CD4-positive, alpha-beta memory T cell (primary cell): Measurements from ENCODE around the gene RGS19. TPM values are rescaled to one million over a fixed set of nuclear protein-coding genes. Genes with fewer than 3 reads are reported as not detected.

Experiments used
- CTCF ChIA-PET: fragments of 350-600 bp; sonication (Branson Sonifier 250); formaldehyde crosslinking; loops from one replicate; lab custom pipeline; 2021; ENCODE audit warnings: inconsistent platforms; ENCODE audit not compliant: partially characterized antibody; lab: Charles Lee
- POLR2A ChIA-PET: fragments of 350-600 bp; sonication (Branson Sonifier 250); formaldehyde crosslinking; loops from one replicate; lab custom pipeline; 2021; ENCODE audit not compliant: partially characterized antibody; lab: Charles Lee
- DNase-seq, 5 donors: peaks; one replicate each; pipeline versions ENCODE4 v3.0.0 to v3.0.0-alpha.2; 2020 to 2022; ENCODE audit warnings: mixed read lengths in 1 of 5
- H3K27ac ChIP-seq: one replicate; pipeline ENCODE4 v1.7.0; 2013; ENCODE audit warnings: low read depth, low read length
- H3K27me3 ChIP-seq: 2 replicates; pipeline ENCODE4 v1.7.0; 2013; ENCODE audit warnings: mild to moderate bottlenecking, low read length, moderate library complexity; ENCODE audit not compliant: insufficient read depth
- H3K36me3 ChIP-seq: 2 replicates; pipeline ENCODE4 v1.7.0; 2013; ENCODE audit warnings: mild to moderate bottlenecking, low read length, moderate library complexity; ENCODE audit not compliant: insufficient read depth
- H3K4me1 ChIP-seq: 2 replicates; pipeline ENCODE4 v1.7.0; 2013; ENCODE audit warnings: mild to moderate bottlenecking, low read length, moderate library complexity; ENCODE audit not compliant: insufficient read depth
- H3K4me3 ChIP-seq, 2 donors: one replicate each; pipeline ENCODE4 v1.7.0; 2013; ENCODE audit warnings: low read length in 2 of 2, mild to moderate bottlenecking in 1 of 2
- H3K9me3 ChIP-seq, 2 donors: one replicate each; pipeline ENCODE4 v1.7.0; 2013; ENCODE audit warnings: low read length in 2 of 2, control low read depth in 1 of 2; ENCODE audit not compliant: control insufficient read depth in 1 of 2
- H3K27ac Mint-ChIP-seq, 7 donors: one replicate each; pipeline ENCODE4 v1.8.0; 2020 to 2021; ENCODE audit warnings: mixed read lengths in 7 of 7, mild to moderate bottlenecking in 6 of 7, inconsistent platforms in 3 of 7, moderate library complexity in 3 of 7
- H3K27me3 Mint-ChIP-seq, 2 donors: one replicate each; pipeline ENCODE4 v1.8.0; 2020 to 2021; ENCODE audit warnings: mixed read lengths in 2 of 2
- H3K36me3 Mint-ChIP-seq, 2 donors: one replicate each; pipeline ENCODE4 v1.8.0; 2020 to 2021; ENCODE audit warnings: mixed read lengths in 2 of 2, inconsistent platforms in 1 of 2, mild to moderate bottlenecking in 1 of 2
- H3K4me1 Mint-ChIP-seq, 4 donors: one replicate each; pipeline ENCODE4 v1.8.0; 2020 to 2021; ENCODE audit warnings: mixed read lengths in 4 of 4, mild to moderate bottlenecking in 1 of 4
- H3K4me3 Mint-ChIP-seq, 8 donors: one replicate each; pipeline ENCODE4 v1.8.0; 2020 to 2021; ENCODE audit warnings: mixed read lengths in 8 of 8, mild to moderate bottlenecking in 7 of 8, moderate library complexity in 6 of 8, inconsistent platforms in 3 of 8
- H3K9me3 Mint-ChIP-seq, 8 donors: one replicate each; pipeline ENCODE4 v1.8.0; 2020 to 2021; ENCODE audit warnings: mixed read lengths in 8 of 8, mild to moderate bottlenecking in 5 of 8, inconsistent platforms in 3 of 8, moderate library complexity in 1 of 8
- intact Hi-C: fragments of 100-400 bp; cut with micrococcal nuclease; formaldehyde crosslinking; loops from one replicate; pipeline ENCODE4 v1.15.1; 2023
- polyA plus RNA-seq, 2 donors: library from polyadenylated mRNA; unstranded; fragments of 300-500 nt; fragmentation: Illumina TruSeq; gene quantifications; one replicate each; pipeline ENCODE4 v1.2.3, GENCODE V29; 2021
- total RNA-seq, 2 experiments: library from RNA; stranded (reverse); gene quantifications; one replicate each; pipeline ENCODE4 v1.2.3, GENCODE V29; 2021

Gene RGS19
- total and polyA plus RNA-seq, 4 experiments from 2014 or later: 35.0 to 116 (median 74.0) TPM

- Mint-ChIP-seq H3K4me3 (no peak overlapping the region), H3K27me3 (peaks cover 12 to 15% of the 10 kb centered on the region in 2 donors), H3K36me3 (peaks cover 2 to 5% of the 10 kb centered on the region in 2 donors), H3K9me3 (peaks cover 0 to 3% (median 0%) of the 10 kb centered on the region in 8 donors), H3K27ac (no peak overlapping the region), H3K4me1 (peaks cover 4 to 20% (median 7%) of the 10 kb centered on the region in 4 donors)
- no peak overlapping the region for H3K27ac ChIP-seq
- no peak overlapping the region for H3K4me3 ChIP-seq
- peaks cover 11% of the 10 kb centered on the region for H3K27me3 ChIP-seq
- POLR2A ChIA-PET: no interaction called here
- DNase-seq: no peak
- no peaks in the 10 kb centered on the region for H3K36me3 ChIP-seq
- H3K4me1 ChIP-seq: peaks cover 20% of the 10 kb centered on the region
- intact Hi-C loops: no loop called here
- H3K9me3 ChIP-seq: no peaks in the 10 kb centered on the region
- CTCF ChIA-PET: interaction anchor here (1.1 to 1.5 kb wide), 3 partner anchors 16 to 23 kb away, joined by 3 to 6 read pairs (median 6); partner anchors contain the start of gene LKAAEAR1
Measured at GRCh38 chr20:64099086-64099786, 19.9 kb upstream of the RGS19 start.

GRCh38 chr20:64098471-64099013 is 19.2 kb upstream of the RGS19 start:
- CTCF ChIA-PET: interaction anchor here (1.1 to 1.5 kb wide), 2 partner anchors 21 to 24 kb away, joined by 3 to 6 read pairs; no protein-coding TSS in a partner anchor
- POLR2A ChIA-PET: no interaction called here
- H3K27ac Mint-ChIP-seq: no peak overlapping the region

GRCh38 chr20:64096535-64096934 is 17.2 kb upstream of the RGS19 start:
- H3K27ac Mint-ChIP-seq: no peak overlapping the region
- POLR2A ChIA-PET: no interaction called here
- CTCF ChIA-PET: interaction anchor here (1.1 kb wide), 1 partner anchor 13 kb away, joined by 4 read pairs; the partner anchor contains the start of gene LKAAEAR1
- peaks cover 7 to 15% (median 9%) of the 10 kb centered on the region in 4 donors for H3K4me1 Mint-ChIP-seq
- H3K4me3 Mint-ChIP-seq: no peak overlapping the region
- peaks cover 16% of the 10 kb centered on the region for H3K4me1 ChIP-seq
- intact Hi-C loops: no loop called here
- H3K27me3 Mint-ChIP-seq: peaks cover 2 to 6% of the 10 kb centered on the region in 2 donors
- peaks cover 0 to 3% (median 0%) of the 10 kb centered on the region in 8 donors for H3K9me3 Mint-ChIP-seq
- no peak for DNase-seq
- H3K9me3 ChIP-seq: no peaks in the 10 kb centered on the region
- peaks cover 8% of the 10 kb centered on the region for H3K27me3 ChIP-seq
- H3K4me3 ChIP-seq: no peak overlapping the region
- peaks cover 2 to 5% of the 10 kb centered on the region in 2 donors for H3K36me3 Mint-ChIP-seq
- no peak overlapping the region for H3K27ac ChIP-seq
- H3K36me3 ChIP-seq: no peaks in the 10 kb centered on the region

More at GRCh38 chr20:64098471-64099013, 19.2 kb upstream of the RGS19 start:
- Histone ChIP-seq H3K4me1 (peaks cover 20% of the 10 kb centered on the region), H3K27me3 (peaks cover 11% of the 10 kb centered on the region), H3K4me3 (no peak overlapping the region), H3K36me3 (no peaks in the 10 kb centered on the region), H3K27ac (no peak overlapping the region), H3K9me3 (no peaks in the 10 kb centered on the region)
- DNase-seq: no peak
- Mint-ChIP-seq H3K27me3 (peaks cover 9 to 11% of the 10 kb centered on the region in 2 donors), H3K4me1 (peaks cover 4 to 20% (median 7%) of the 10 kb centered on the region in 4 donors), H3K36me3 (peaks cover 2 to 5% of the 10 kb centered on the region in 2 donors), H3K4me3 (no peak overlapping the region), H3K9me3 (peaks cover 0 to 3% (median 0%) of the 10 kb centered on the region in 8 donors)
- intact Hi-C loops: no loop called here

- H3K4me3 Mint-ChIP-seq: no peak overlapping the region
- no peak overlapping the region for H3K27ac Mint-ChIP-seq
- H3K27ac ChIP-seq: no peak overlapping the region
- no peaks in the 10 kb centered on the region for H3K9me3 ChIP-seq
- ChIA-PET CTCF (interaction anchor here (1.1 to 1.2 kb wide), 2 partner anchors 12 to 25 kb away, joined by 3 to 4 read pairs; partner anchors contain the start of gene LKAAEAR1), POLR2A (no interaction called here)
- no peaks in the 10 kb centered on the region for H3K36me3 ChIP-seq
- DNase-seq: peak in 1 of 5 donors; percentile 35
- H3K9me3 Mint-ChIP-seq: peaks cover 0 to 3% (median 0%) of the 10 kb centered on the region in 8 donors
- H3K27me3 ChIP-seq: peaks cover 2% of the 10 kb centered on the region
- peaks cover 14% of the 10 kb centered on the region for H3K4me1 ChIP-seq
- intact Hi-C loops: no loop called here
- peaks cover 8 to 10% (median 9%) of the 10 kb centered on the region in 4 donors for H3K4me1 Mint-ChIP-seq
- H3K4me3 ChIP-seq: no peak overlapping the region
- peaks cover 2 to 5% of the 10 kb centered on the region in 2 donors for H3K36me3 Mint-ChIP-seq
- peaks cover 0 to under 1% of the 10 kb centered on the region in 2 donors for H3K27me3 Mint-ChIP-seq
Measured at GRCh38 chr20:64095927-64096326, 16.6 kb upstream of the RGS19 start.

GRCh38 chr20:64095455-64095854 is 16.1 kb upstream of the RGS19 start:
- peaks cover 0 to 3% (median 0%) of the 10 kb centered on the region in 8 donors for H3K9me3 Mint-ChIP-seq
- no peak overlapping the region for H3K4me3 ChIP-seq
- CTCF ChIA-PET: interaction anchor here (1.2 kb wide), 1 partner anchor 25 kb away, joined by 3 read pairs; no protein-coding TSS in a partner anchor
- H3K36me3 ChIP-seq: no peaks in the 10 kb centered on the region
- peaks cover 9% of the 10 kb centered on the region for H3K4me1 ChIP-seq
- POLR2A ChIA-PET: no interaction called here
- peaks cover 8 to 10% (median 9%) of the 10 kb centered on the region in 4 donors for H3K4me1 Mint-ChIP-seq
- no peaks in the 10 kb centered on the region for H3K27me3 Mint-ChIP-seq
- H3K27ac Mint-ChIP-seq: no peak overlapping the region
- intact Hi-C loops: no loop called here
- no peak overlapping the region for H3K27ac ChIP-seq
- H3K9me3 ChIP-seq: no peaks in the 10 kb centered on the region
- no peak overlapping the region for H3K4me3 Mint-ChIP-seq
- DNase-seq: peak in 1 of 5 donors; percentile 6
- peaks cover 2 to 5% of the 10 kb centered on the region in 2 donors for H3K36me3 Mint-ChIP-seq
- H3K27me3 ChIP-seq: no peaks in the 10 kb centered on the region

GRCh38 chr20:64093013-64093503 is 13.7 kb upstream of the RGS19 start:
- intact Hi-C loops: no loop called here
- Mint-ChIP-seq H3K4me1 (peaks cover 5 to 9% (median 8%) of the 10 kb centered on the region in 4 donors), H3K27me3 (no peaks in the 10 kb centered on the region), H3K9me3 (peaks cover 0 to 3% (median 3%) of the 10 kb centered on the region in 8 donors), H3K4me3 (no peak overlapping the region), H3K27ac (no peak overlapping the region), H3K36me3 (peaks cover 2 to 5% of the 10 kb centered on the region in 2 donors)
- no peaks in the 10 kb centered on the region for H3K9me3 ChIP-seq
- H3K36me3 ChIP-seq: no peaks in the 10 kb centered on the region
- no peak overlapping the region for H3K27ac ChIP-seq
- H3K27me3 ChIP-seq: no peaks in the 10 kb centered on the region
- no peaks in the 10 kb centered on the region for H3K4me1 ChIP-seq
- ChIA-PET POLR2A (no interaction called here), CTCF (interaction anchor here (0.9 kb wide), 1 partner anchor 9 kb away, joined by 3 read pairs; the partner anchor contains the start of gene LKAAEAR1)
- no peak overlapping the region for H3K4me3 ChIP-seq
- peak in 1 of 5 donors; percentile 19 for DNase-seq
